GM04503 (cell line): Measurements from ENCODE around the gene PAPSS1.
"Not testable (repeated sequence)": the region's sequence is repeated elsewhere in the genome, so short reads cannot be mapped to it uniquely, and the experiment has no call there.

Source experiments
- DNase-seq: peaks from one replicate; pipeline ENCODE4 v3.0.0-alpha.2; 2012; ENCODE audit warnings: low read depth

The PAPSS1 gene

GRCh38 chr4:107719922-107720722 is at the start of gene PAPSS1:
PAPSS1 (minus strand) TSS chr4:107720234; CDS start chr4:107720179, 55 bp downstream.
- peak; percentile 81 for DNase-seq

GRCh38 chr4:107760281-107760947 is 40.4 kb upstream of the PAPSS1 start:
- DNase-seq: no peak

- DNase-seq: peak; percentile 10
Measured at GRCh38 chr4:107757864-107758476, 37.9 kb upstream of the PAPSS1 start.

- DNase-seq: no peak
Measured at GRCh38 chr4:107757283-107757682, 37.2 kb upstream of the PAPSS1 start.

- DNase-seq: peak; percentile 27
Measured at GRCh38 chr4:107755841-107756356, 35.9 kb upstream of the PAPSS1 start.

GRCh38 chr4:107751670-107752069 is 31.6 kb upstream of the PAPSS1 start:
- DNase-seq: no peak

GRCh38 chr4:107747748-107748486 is 27.9 kb upstream of the PAPSS1 start:
- no peak for DNase-seq

- no peak for DNase-seq
Measured at GRCh38 chr4:107746161-107746560, 26.1 kb upstream of the PAPSS1 start.

GRCh38 chr4:107744532-107744931 is 24.5 kb upstream of the PAPSS1 start:
- DNase-seq: no peak

- no peak for DNase-seq
Measured at GRCh38 chr4:107743532-107743931, 23.5 kb upstream of the PAPSS1 start.

- DNase-seq: no peak
Measured at GRCh38 chr4:107742791-107743190, 22.8 kb upstream of the PAPSS1 start.

- DNase-seq: no peak
Measured at GRCh38 chr4:107742196-107742595, 22.2 kb upstream of the PAPSS1 start.

GRCh38 chr4:107740950-107741701 is 21.1 kb upstream of the PAPSS1 start:
- no peak for DNase-seq

GRCh38 chr4:107740381-107740780 is 20.3 kb upstream of the PAPSS1 start:
- no peak for DNase-seq

GRCh38 chr4:107737450-107737849 is 17.4 kb upstream of the PAPSS1 start:
- DNase-seq: no peak

GRCh38 chr4:107736924-107737448 is 17.0 kb upstream of the PAPSS1 start:
- no peak for DNase-seq

GRCh38 chr4:107736037-107736436 is 16.0 kb upstream of the PAPSS1 start:
- no peak for DNase-seq

- DNase-seq: no peak
Measured at GRCh38 chr4:107734120-107734519, 14.1 kb upstream of the PAPSS1 start.

GRCh38 chr4:107733431-107733925 is 13.4 kb upstream of the PAPSS1 start:
- DNase-seq: no peak

- DNase-seq: not testable (repeated sequence)
Measured at GRCh38 chr4:107729050-107729449, 9.0 kb upstream of the PAPSS1 start.
